GM19240 (cell line): ENCODE data around the gene MMEL1.

Experiments used
- DNase-seq: peaks from one replicate; pipeline ENCODE4 v3.0.0; 2011; ENCODE audit warnings: low spot score; ENCODE audit not compliant: insufficient read length

MMEL1 gene

DNA sequence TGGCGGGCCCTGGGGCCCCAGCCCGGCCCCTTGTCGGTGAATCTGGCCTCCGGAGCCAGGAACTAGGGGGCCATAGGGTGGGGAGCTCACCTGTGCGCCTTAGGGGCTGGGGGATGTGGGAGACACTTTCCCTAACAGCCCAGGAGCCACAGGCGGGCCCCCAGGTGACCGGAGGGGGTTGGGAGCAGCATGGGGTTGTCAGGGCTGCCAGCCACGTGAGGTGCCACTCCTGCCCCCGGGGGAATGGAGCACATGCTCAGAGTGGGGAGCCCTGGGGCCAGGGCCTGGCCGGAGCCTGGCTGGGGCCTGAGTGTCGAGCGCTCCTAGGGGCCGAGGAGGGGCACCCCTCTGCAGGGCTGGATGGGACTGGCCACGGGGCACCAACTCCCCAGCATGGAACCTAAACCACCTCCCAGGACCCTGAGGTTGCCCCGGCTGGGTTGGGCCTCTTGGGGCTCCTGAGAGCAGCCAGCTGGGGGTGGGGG lies 26.4 kb downstream of the MMEL1 start:
- no peak for DNase-seq

- no peak for DNase-seq
These were observed 27.1 kb downstream of the MMEL1 start for GRCh38 chr1:2605509-2606395.

DNA sequence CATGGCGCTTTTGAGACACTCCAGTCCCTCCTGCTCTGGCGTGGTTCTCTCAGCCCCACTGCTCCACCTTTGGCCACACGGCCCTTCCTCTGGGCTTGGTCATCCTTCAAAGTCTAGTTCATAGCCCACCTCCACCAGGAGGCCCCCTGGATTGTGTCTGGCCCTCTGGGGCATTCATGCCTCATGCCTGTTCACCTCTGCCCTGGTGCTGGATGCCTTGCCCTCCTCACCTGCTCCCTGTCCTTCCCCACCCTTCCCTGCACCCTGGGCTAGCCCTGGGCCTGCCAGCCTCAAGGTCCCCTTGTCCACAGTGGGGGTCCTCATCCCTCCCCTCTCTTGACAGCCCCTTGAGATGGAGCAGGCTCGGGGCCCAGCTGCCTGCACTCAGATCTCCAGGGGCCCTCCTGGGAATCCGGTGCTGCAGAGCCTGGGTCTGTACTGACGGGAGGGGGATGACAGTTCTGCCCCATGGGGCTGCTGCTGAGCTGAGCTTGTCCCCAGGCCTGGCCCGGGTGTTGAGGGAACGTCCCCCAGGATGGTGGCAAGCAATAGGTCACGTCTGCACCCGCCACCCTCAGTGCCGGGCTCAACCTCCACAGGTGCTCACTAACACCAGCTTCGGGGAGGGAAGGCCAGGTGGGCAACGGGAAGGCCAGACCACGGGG lies 27.8 kb downstream of the MMEL1 start:
- DNase-seq, result no peak

- DNase-seq, result no peak
These were observed 28.5 kb downstream of the MMEL1 start for GRCh38 chr1:2604156-2604843.

GRCh38 chr1:2603521-2604155 lies 29.2 kb downstream of the MMEL1 start:
- no peak for DNase-seq

DNA sequence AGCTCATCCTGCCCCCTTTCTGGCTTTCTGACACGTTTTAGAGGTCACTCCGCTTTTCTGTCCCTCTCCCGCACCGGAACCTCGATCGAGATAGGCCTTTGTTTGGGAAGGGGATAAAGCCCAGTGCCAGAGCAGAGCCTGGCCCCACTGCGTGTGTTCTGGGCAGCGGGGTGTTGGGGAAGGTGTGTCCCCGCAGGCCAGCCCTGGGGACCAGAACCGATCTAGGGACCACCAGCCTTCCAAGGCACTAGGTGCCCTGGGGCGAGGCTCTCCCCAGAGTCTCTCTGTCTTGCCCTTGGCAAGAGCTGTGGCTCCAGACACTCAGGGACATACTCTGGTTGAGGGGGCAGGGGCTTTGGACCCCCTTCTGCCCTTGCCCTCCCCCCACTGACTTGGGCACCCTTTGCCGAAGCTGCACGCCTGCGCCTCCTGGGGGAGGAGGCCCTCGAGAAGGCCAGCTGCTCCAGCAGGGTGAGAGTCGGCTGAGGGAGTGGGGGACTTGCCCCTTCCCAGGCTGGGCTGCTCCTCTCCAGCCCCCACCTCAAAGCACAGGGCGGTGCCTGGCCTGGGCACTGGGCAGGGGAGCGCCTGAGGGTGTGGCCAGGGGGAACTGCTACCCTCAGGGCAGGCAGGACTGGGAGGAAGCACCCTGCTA lies 29.8 kb downstream of the MMEL1 start:
- no peak for DNase-seq

DNA sequence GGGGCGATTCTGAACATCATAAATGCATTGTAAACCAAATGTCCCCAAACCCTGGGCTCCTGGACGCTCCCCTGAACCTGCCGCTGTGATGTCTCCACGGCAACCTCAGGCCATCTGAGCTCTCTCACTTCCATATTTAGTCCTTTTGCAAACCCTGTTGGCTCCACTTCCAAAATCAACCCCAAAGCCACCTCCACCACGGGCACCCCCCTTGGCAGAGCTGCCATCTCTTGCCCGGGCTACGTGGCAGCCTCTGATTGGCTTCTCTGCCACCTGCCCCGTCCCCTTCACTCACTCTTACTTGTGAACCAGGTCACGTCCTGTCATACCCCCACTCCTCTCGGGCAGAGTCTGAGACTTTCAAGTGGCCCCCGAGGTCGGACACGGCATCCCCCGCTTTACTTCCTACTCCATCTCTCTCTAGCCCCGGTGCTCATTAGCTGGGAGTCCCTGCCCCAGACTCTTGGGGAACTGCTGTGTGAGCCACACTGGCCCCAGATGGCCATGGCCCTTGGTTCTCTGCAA lies 30.4 kb downstream of the MMEL1 start:
- DNase-seq, result no peak

GRCh38 chr1:2601721-2602303 lies 31.0 kb downstream of the MMEL1 start:
- DNase-seq, result no peak

- no peak for DNase-seq
These were observed 34.4 kb downstream of the MMEL1 start for GRCh38 chr1:2598329-2598931.

- no peak for DNase-seq
These were observed 35.1 kb downstream of the MMEL1 start for GRCh38 chr1:2597441-2598328.

DNA sequence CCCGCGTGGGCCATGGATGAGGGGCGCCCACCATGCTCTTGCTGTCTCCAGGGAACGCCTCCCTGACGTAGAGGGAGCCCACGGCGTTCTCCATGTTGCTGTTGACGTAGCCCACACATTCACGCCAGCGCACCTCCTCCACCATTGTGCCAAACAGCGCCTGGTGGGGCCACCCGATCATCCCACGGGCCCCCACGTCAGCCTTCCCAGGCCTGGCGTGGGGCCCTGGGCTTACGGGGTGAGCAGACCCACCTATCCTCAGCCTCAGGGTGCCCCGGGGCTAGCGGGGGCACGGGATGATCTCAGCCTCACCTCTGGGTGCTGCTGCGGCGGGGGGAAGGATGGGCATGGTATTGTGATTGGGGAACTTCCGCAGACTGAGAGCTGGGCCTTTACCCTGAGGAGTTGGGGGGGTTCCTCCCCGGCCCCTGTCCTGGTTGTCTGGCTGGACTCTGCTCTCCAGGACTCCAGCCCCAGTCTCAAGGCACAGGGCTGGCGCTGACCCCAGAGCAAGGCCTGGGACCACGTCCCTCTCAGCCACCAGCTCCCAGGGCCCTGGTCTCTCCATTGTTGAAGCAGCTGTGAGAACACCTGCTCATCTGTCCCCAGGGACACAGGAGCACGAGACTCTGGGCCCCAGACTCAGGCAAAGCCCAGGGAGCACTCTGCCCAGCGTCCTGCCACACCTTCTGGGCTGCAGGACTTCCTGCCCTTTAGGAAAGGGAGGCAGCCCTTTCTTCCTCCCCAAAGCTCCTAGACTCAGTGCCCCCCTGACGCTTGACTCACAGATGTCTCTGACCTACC lies 36.1 kb downstream of the MMEL1 start:
- DNase-seq, result no peak

- DNase-seq, result no peak
These were observed 36.8 kb downstream of the MMEL1 start for GRCh38 chr1:2595812-2596529.

DNA sequence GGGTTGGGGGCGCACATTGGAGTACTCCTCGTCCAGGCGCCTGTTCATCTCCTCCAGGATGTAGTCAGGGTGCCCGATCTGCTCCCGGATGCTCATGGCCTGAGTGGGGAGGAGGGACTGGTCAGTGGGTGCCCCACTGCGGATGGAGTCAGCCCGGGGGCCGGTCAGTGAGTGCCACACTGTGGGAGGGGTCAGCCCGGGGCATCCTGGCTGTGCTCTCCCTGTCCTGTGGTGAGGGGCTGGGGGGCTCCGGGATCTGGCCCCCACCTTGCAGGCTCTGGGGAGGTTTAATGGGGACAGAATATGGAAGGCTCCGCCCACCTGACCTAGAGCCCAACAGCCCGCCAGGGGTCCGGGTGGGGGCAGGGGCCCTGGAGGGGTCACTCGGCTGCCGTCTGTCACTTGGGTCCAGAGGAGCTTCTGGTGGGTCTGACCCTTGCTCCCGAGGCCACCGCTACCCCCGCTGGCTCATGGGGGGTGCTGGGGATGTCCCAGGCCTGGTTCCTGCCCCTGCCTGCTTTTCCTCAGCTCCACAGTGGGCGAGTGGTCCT lies 37.5 kb downstream of the MMEL1 start:
- no peak for DNase-seq

DNA sequence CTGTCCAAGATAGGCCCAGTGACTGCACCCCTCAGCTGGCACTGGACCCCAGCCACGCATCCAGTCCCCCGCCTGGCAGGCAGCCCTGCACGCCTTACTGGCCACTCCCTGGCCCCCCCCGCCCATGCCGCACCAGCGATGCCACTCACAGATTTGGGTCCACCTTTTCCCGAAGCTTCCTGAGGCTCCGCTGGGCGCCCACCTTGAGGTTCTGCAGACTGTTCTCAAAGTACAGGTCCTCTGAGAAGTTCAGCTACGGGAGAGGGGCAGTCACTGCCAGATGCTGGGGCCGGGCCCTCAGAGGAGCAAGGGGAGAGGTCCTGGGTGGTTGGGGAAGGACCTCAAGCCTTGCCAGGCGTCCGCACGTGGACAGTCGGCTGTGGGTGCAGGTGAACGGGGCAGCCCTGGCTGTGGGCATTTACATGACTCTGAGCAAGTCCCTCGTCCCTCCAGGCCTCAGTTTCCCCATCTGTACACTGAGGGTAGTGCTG lies 38.1 kb downstream of the MMEL1 start:
- no peak for DNase-seq

- DNase-seq, result no peak
These were observed 38.7 kb downstream of the MMEL1 start for GRCh38 chr1:2594001-2594640.

DNA sequence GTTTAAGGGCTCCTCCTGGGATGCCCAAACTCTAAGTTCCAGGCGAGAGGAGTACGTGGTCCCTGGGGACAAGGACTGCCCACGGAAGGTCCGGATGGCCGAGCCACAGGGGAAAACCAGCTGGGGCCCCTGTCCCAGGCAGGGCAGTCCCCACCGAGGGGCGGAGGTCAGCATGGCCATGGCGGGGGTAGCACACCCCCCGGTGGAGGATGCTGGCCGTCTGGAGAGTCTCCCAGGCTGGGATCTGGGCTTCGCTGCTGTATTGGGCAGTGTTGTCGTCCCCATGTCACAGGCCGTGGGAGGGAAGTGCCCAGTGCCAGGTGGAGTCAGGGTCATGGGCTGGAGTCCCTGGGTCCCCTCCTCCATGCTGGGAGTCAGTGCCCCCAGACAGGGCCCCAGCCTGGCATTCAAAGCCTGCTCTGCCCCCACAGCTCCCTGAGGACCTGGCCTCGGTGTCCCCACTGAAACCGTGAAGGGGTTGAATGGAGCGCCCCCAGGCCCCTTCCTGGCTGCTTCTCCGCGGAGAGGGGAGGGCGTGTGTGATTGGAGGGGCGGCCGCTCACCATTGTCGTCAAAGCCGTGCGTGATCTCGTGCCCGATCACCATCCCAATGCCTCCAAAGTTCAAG lies 39.5 kb downstream of the MMEL1 start:
- DNase-seq, result no peak
